GM18499 (cell line): ENCODE data around the gene WIZ.
"Not testable (repeated sequence)": the region's sequence is repeated elsewhere in the genome, so short reads cannot be mapped to it uniquely, and the experiment has no call there.

Source experiments
- ATAC-seq: cut with Tn5 transposase; IDR thresholded peaks from one replicate; pipeline ENCODE4 v1.9.1; 2021; ENCODE audit warnings: moderate number of reproducible peaks; ENCODE audit not compliant: insufficient read depth, unreplicated experiment

WIZ gene

GRCh38 chr19:15418231-15418578 lies 31.6 kb downstream of the WIZ start:
- ATAC-seq, result no peak

- ATAC-seq, result no peak
These were observed 32.1 kb downstream of the WIZ start for GRCh38 chr19:15417699-15418098.

- ATAC-seq, result no peak
These were observed 36.9 kb downstream of the WIZ start for GRCh38 chr19:15412832-15413231.

- not testable (repeated sequence) for ATAC-seq
These were observed 38.4 kb downstream of the WIZ start for GRCh38 chr19:15411351-15411750.

- ATAC-seq, result no peak
These were observed 45.0 kb downstream of the WIZ start for GRCh38 chr19:15404780-15405211.

- ATAC-seq, result no peak
These were observed 45.5 kb downstream of the WIZ start for GRCh38 chr19:15404097-15404779.

- no peak for ATAC-seq
These were observed 46.6 kb downstream of the WIZ start for GRCh38 chr19:15403151-15403531.

GRCh38 chr19:15402411-15403150 lies 47.2 kb downstream of the WIZ start:
- ATAC-seq, result no peak

- no peak for ATAC-seq
These were observed 48.4 kb downstream of the WIZ start for GRCh38 chr19:15401397-15401710.

- no peak for ATAC-seq
These were observed 49.0 kb downstream of the WIZ start for GRCh38 chr19:15400521-15401396.

GRCh38 chr19:15399635-15400034 lies 50.1 kb downstream of the WIZ start:
- no peak for ATAC-seq

- ATAC-seq, result no peak
These were observed 50.6 kb downstream of the WIZ start for GRCh38 chr19:15399234-15399515.

GRCh38 chr19:15398501-15399233 lies 51.1 kb downstream of the WIZ start:
- ATAC-seq, result no peak

GRCh38 chr19:15397782-15398181 lies 52.0 kb downstream of the WIZ start:
- no peak for ATAC-seq

GRCh38 chr19:15397236-15397635 lies 52.5 kb downstream of the WIZ start:
- ATAC-seq, result no peak

- ATAC-seq, result no peak
These were observed 53.3 kb downstream of the WIZ start for GRCh38 chr19:15396436-15396835.

GRCh38 chr19:15395251-15395650 lies 54.5 kb downstream of the WIZ start:
- ATAC-seq, result not testable (repeated sequence)

- ATAC-seq, result no peak
These were observed 55.3 kb downstream of the WIZ start for GRCh38 chr19:15394426-15394825.

- ATAC-seq, result no peak
These were observed 55.8 kb downstream of the WIZ start for GRCh38 chr19:15393963-15394362.

GRCh38 chr19:15390814-15391213 lies 58.9 kb downstream of the WIZ start:
- no peak for ATAC-seq

GRCh38 chr19:15381864-15382263 lies 67.9 kb downstream of the WIZ start:
- ATAC-seq, result no peak
